Smooth muscle cell (in vitro differentiated cells): ENCODE measurements around the gene ARL4C. TPM values are rescaled to one million over a fixed set of nuclear protein-coding genes. Genes with fewer than 3 reads are reported as not detected.

Experiments
- DNase-seq: peaks from one replicate; lab custom pipeline; 2025; ENCODE audit not compliant: unreplicated experiment; lab: John Stamatoyannopoulos, UW
- H2AFZ ChIP-seq: fragments of 200-600 bp; sonication (generic); 2 replicates; pipeline ENCODE4 v1.6.0; 2016; ENCODE audit warnings: antibody characterized with exemption, low read depth, mild to moderate bottlenecking
- H3F3A ChIP-seq: fragments of 200-600 bp; sonication (generic); 2 replicates; pipeline ENCODE4 v1.6.0; 2017; ENCODE audit warnings: antibody characterized with exemption, low read depth
- H3K27ac ChIP-seq: fragments of 200-600 bp; sonication (generic); 2 replicates; pipeline ENCODE4 v1.5.1; 2016; ENCODE audit warnings: low read depth, mild to moderate bottlenecking
- H3K27me3 ChIP-seq: fragments of 200-600 bp; sonication (generic); 2 replicates; pipeline ENCODE4 v1.6.1; 2016; ENCODE audit warnings: low read depth, mild to moderate bottlenecking
- H3K36me3 ChIP-seq: fragments of 200-600 bp; sonication (generic); 2 replicates; pipeline ENCODE4 v1.5.1; 2016; ENCODE audit warnings: low read depth
- H3K4me1 ChIP-seq: fragments of 200-600 bp; sonication (generic); 2 replicates; pipeline ENCODE4 v1.5.1; 2016; ENCODE audit warnings: low read depth
- H3K4me2 ChIP-seq: fragments of 200-600 bp; sonication (generic); 2 replicates; pipeline ENCODE4 v1.6.0; 2016; ENCODE audit warnings: mild to moderate bottlenecking
- H3K4me3 ChIP-seq: fragments of 200-600 bp; sonication (generic); 2 replicates; pipeline ENCODE4 v1.5.1; 2016; ENCODE audit warnings: mild to moderate bottlenecking
- H3K79me2 ChIP-seq: fragments of 200-600 bp; sonication (generic); 2 replicates; pipeline ENCODE4 v1.6.0; 2016; ENCODE audit warnings: low read depth, mild to moderate bottlenecking
- H3K9ac ChIP-seq: fragments of 200-600 bp; sonication (generic); 2 replicates; pipeline ENCODE4 v1.6.0; 2016; ENCODE audit warnings: low read depth
- H3K9me3 ChIP-seq: fragments of 200-600 bp; sonication (generic); replicated peaks from 2 replicates; pipeline ENCODE4 v1.5.1; 2016; ENCODE audit warnings: low read depth
- H4K20me1 ChIP-seq: fragments of 200-600 bp; sonication (generic); 2 replicates; pipeline ENCODE4 v1.6.0; 2016; ENCODE audit warnings: low read depth
- CTCF ChIP-seq: fragments of 200-600 bp; sonication (generic); IDR thresholded peaks from 2 replicates; pipeline ENCODE4 v1.5.1; 2017; ENCODE audit warnings: borderline replicate concordance, mild to moderate bottlenecking, antibody characterized with exemption; ENCODE audit not compliant: insufficient read depth, poor library complexity, severe bottlenecking
- WGBS: methylation state at CpG from one replicate; pipeline ENCODE4 v1.1.7; 2016; ENCODE audit warnings: low lambda C conversion rate; 5-methylcytosine and 5-hydroxymethylcytosine counted together
- polyA plus RNA-seq: library from polyadenylated mRNA; unstranded; fragments of >200 nt; fragmentation: Nextera tagmentation; extraction: Ambion mirVana; gene quantifications from 2 replicates; pipeline ENCODE4 v1.2.1, GENCODE V29; 2016
- total RNA-seq: library from RNA; depleted of rRNA; stranded (reverse); fragments of >200 nt; gene quantifications from 2 replicates; pipeline ENCODE4 v1.2.3, GENCODE V29; 2014

ARL4C gene
- total and polyA plus RNA-seq, 2 experiments from 2014 or later = 8.0 to 9.5 TPM

DNA sequence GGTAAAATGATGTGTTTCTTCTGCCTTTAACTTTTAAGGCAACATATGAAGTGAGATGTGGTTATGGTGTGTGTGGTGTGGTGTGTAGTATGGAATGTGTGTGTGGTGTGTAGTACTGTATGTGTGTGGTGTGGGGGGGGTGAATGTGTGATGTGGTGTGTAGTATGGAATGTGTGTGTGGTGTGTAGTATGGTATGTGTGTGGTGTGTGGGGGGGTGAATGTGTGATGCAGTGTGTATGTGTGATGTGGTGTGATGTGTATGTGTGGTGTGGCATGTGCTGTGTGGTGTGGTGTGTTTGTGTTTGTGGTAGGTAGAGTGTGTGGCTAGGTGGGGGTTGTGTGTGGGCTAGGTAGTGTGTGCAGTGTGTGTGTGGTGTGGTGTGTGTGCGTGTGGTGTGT is 17.2 kb upstream of the ARL4C start:
- Histone ChIP-seq H3K79me2 (no peaks in the 10 kb centered on the region), H3F3A (peaks cover 6% of the 10 kb centered on the region), H3K4me2 (peak overlapping the region; percentile 64), H2AFZ (no peak overlapping the region), H3K9me3 (no peaks in the 10 kb centered on the region), H3K9ac (no peak overlapping the region), H4K20me1 (no peaks in the 10 kb centered on the region), H3K4me1 (no peaks in the 10 kb centered on the region), H3K36me3 (no peaks in the 10 kb centered on the region), H3K4me3 (no peak overlapping the region), H3K27me3 (peaks cover 4% of the 10 kb centered on the region), H3K27ac (peak overlapping the region; percentile 18)
- DNase-seq = no peak
- no CpG with 5 or more reads among the region's 1 CpG for WGBS
- no peak for TF ChIP-seq CTCF

GRCh38 chr2:234512884-234513669 is 16.2 kb upstream of the ARL4C start:
- Histone ChIP-seq H3K4me3 (no peak overlapping the region), H4K20me1 (no peaks in the 10 kb centered on the region), H2AFZ (no peak overlapping the region), H3K9ac (no peak overlapping the region), H3K4me2 (peak overlapping the region; percentile 64), H3K79me2 (no peaks in the 10 kb centered on the region), H3F3A (peaks cover 6% of the 10 kb centered on the region), H3K36me3 (no peaks in the 10 kb centered on the region), H3K27ac (peak overlapping the region; percentile 18), H3K9me3 (no peaks in the 10 kb centered on the region), H3K27me3 (peaks cover 4% of the 10 kb centered on the region), H3K4me1 (no peaks in the 10 kb centered on the region)
- DNase-seq = no peak
- TF ChIP-seq CTCF = no peak
- WGBS = 26% methylated on average over 14 of the region's 14 CpGs

DNA sequence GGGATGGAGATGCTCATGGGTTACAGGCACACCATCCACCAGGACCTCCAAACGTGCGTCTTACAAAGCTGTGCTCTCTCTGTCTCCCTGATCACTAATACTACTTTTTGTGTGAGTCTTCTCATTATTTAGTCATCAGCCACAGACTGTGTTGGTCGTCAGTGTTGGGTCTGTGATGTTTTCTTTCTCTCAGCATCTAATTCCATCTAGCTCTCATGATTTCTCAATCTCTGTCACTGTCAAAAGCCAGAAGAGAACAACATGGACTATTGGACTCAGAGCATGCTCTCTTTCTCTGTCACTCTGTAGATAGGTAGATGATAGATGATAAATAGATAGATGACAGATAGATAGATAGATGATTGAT is 6.0 kb upstream of the ARL4C start:
- WGBS = 44% methylated on average over 3 of the region's 3 CpGs
- Histone ChIP-seq H2AFZ (no peak overlapping the region), H3K27ac (no peak overlapping the region), H3F3A (peaks cover 11% of the 10 kb centered on the region), H4K20me1 (no peaks in the 10 kb centered on the region), H3K4me2 (peak overlapping the region; percentile 8), H3K4me1 (peaks cover 8% of the 10 kb centered on the region), H3K79me2 (no peaks in the 10 kb centered on the region), H3K9ac (no peak overlapping the region), H3K27me3 (peaks cover 8% of the 10 kb centered on the region), H3K9me3 (no peaks in the 10 kb centered on the region), H3K36me3 (no peaks in the 10 kb centered on the region), H3K4me3 (no peak overlapping the region)
- DNase-seq = no peak
- no peak for TF ChIP-seq CTCF
